PC-3 (cell line): ENCODE results near the gene RABAC1. TPM values are rescaled to one million over a fixed set of nuclear protein-coding genes. Genes with fewer than 3 reads are reported as not detected.

Experiments
- ATAC-seq: fragments of 200-7000 bp; cut with Tn5 transposase; 2 replicates; pipeline ENCODE4 v1.9.1; 2020; ENCODE audit warnings: mild to moderate bottlenecking, moderate library complexity
- BruUV-seq: library from RNA; stranded (reverse); fragments of 400-500 nt; replicated peaks from 2 replicates; lab custom pipeline; 2021; lab: Mats Ljungman, UMichigan
- CTCF ChIA-PET: fragments of 300-600 bp; sonication (Branson Sonifier 250); formaldehyde crosslinking; loops from one replicate; lab custom pipeline; 2022; ENCODE audit warnings: antibody characterized with exemption; lab: Charles Lee
- POLR2A ChIA-PET: fragments of 300-600 bp; sonication (Branson Sonifier 250); formaldehyde crosslinking; loops from one replicate; lab custom pipeline; 2022; ENCODE audit warnings: antibody characterized with exemption; ENCODE audit not compliant: unreplicated experiment; lab: Charles Lee
- DNase-seq: peaks from one replicate; pipeline ENCODE4 v3.0.0-alpha.2; 2015
- H2AFZ ChIP-seq: fragments of 300-600 bp; sonication (generic); 2 replicates; pipeline ENCODE4 v1.6.0; 2016; ENCODE audit warnings: antibody characterized with exemption, low read length
- H3F3A ChIP-seq: fragments of 300-600 bp; sonication (generic); one replicate; pipeline ENCODE4 v1.6.0; 2017; ENCODE audit warnings: antibody characterized with exemption, low read length, control low read depth, mild to moderate bottlenecking; ENCODE audit not compliant: unreplicated experiment
- H3K27ac ChIP-seq: fragments of 300-600 bp; sonication (generic); 2 replicates; pipeline ENCODE4 v1.5.1; 2016; ENCODE audit warnings: mild to moderate bottlenecking, low read length
- H3K27me3 ChIP-seq: fragments of 300-600 bp; sonication (generic); 2 replicates; pipeline ENCODE4 v1.6.1; 2016; ENCODE audit warnings: low read length, mixed read lengths
- H3K36me3 ChIP-seq: fragments of 300-600 bp; sonication (generic); 2 replicates; pipeline ENCODE4 v1.6.1; 2016; ENCODE audit warnings: low read depth, mixed run types, low read length, mixed read lengths
- H3K4me1 ChIP-seq: fragments of 300-600 bp; sonication (generic); 2 replicates; pipeline ENCODE4 v1.5.1; 2016; ENCODE audit warnings: low read length; ENCODE audit not compliant: insufficient read depth
- H3K4me2 ChIP-seq: fragments of 300-600 bp; sonication (generic); 2 replicates; pipeline ENCODE4 v1.6.0; 2016; ENCODE audit warnings: low read length
- H3K4me3 ChIP-seq: fragments of 300-600 bp; sonication (generic); 2 replicates; pipeline ENCODE4 v1.5.1; 2016; ENCODE audit warnings: mild to moderate bottlenecking, low read length, mixed read lengths
- H3K79me2 ChIP-seq: fragments of 300-600 bp; sonication (generic); 2 replicates; pipeline ENCODE4 v1.6.1; 2017; ENCODE audit warnings: low read length, mixed read lengths
- H3K9ac ChIP-seq: fragments of 300-600 bp; sonication (generic); 2 replicates; pipeline ENCODE4 v1.6.0; 2016; ENCODE audit warnings: mild to moderate bottlenecking, low read length
- H3K9me2 ChIP-seq: fragments of 300-600 bp; sonication (generic); replicated peaks from 2 replicates; pipeline ENCODE4 v1.6.1; 2016; ENCODE audit warnings: mixed run types, low read length, mixed read lengths
- H3K9me3 ChIP-seq: fragments of 300-600 bp; sonication (generic); 2 replicates; pipeline ENCODE4 v1.6.1; 2016; ENCODE audit warnings: low read length, mixed read lengths
- H4K20me1 ChIP-seq: fragments of 300-600 bp; sonication (generic); 2 replicates; pipeline ENCODE4 v1.6.1; 2016; ENCODE audit warnings: low read length, mixed read lengths
- CTCF ChIP-seq: fragments of 300-600 bp; sonication (generic); conservative IDR thresholded peaks from 2 replicates; pipeline ENCODE4 v1.5.1; 2017; ENCODE audit warnings: antibody characterized with exemption, low read depth, mild to moderate bottlenecking, low read length
- EZH2 ChIP-seq: fragments of 300-600 bp; sonication (generic); IDR thresholded peaks from one replicate; pipeline ENCODE4 v1.6.1; 2017; ENCODE audit warnings: antibody characterized with exemption, mild to moderate bottlenecking, low read length; ENCODE audit not compliant: unreplicated experiment
- EZH2phosphoT487 ChIP-seq: fragments of 300-600 bp; sonication (generic); IDR thresholded peaks from 2 replicates; pipeline ENCODE4 v1.6.1; 2018; ENCODE audit warnings: mild to moderate bottlenecking, antibody characterized with exemption, low read length, borderline replicate concordance
- intact Hi-C: fragments of 100-400 bp; cut with micrococcal nuclease; formaldehyde crosslinking; loops from 2 replicates; pipeline ENCODE4 v1.9.0; 2023
- total RNA-seq: library from RNA; depleted of rRNA; stranded (reverse); fragments of >200 nt; gene quantifications from 2 replicates; pipeline ENCODE4 v1.2.3, GENCODE V29; 2014

The RABAC1 gene
- total RNA-seq, 1 experiment from 2014 or later: 158 TPM

GRCh38 chr19:41999071-41999877 is 40.2 kb upstream of the RABAC1 start:
- peaks cover 42% of the 10 kb centered on the region for H3K27me3 ChIP-seq
- no peaks in the 10 kb centered on the region for H3K9me3 ChIP-seq
- ChIA-PET POLR2A (no interaction called here), CTCF (no interaction called here)
- no peak overlapping the region for H3K4me3 ChIP-seq
- H3K27ac ChIP-seq: no peak overlapping the region
- ATAC-seq (no peak), DNase-seq (no peak)
- no TSS peak for BruUV-seq
- H3K9ac ChIP-seq: no peak overlapping the region
- H3K36me3 ChIP-seq: no peaks in the 10 kb centered on the region
- no peaks in the 10 kb centered on the region for H3F3A ChIP-seq
- H3K9me2 ChIP-seq: no peaks in the 10 kb centered on the region
- TF ChIP-seq EZH2 (no peak), CTCF (no peak), EZH2phosphoT487 (no peak)
- no peaks in the 10 kb centered on the region for H4K20me1 ChIP-seq
- H3K4me1 ChIP-seq: no peaks in the 10 kb centered on the region
- H3K79me2 ChIP-seq: no peaks in the 10 kb centered on the region
- H2AFZ ChIP-seq: no peak overlapping the region
- H3K4me2 ChIP-seq: no peak overlapping the region
- intact Hi-C loops: no loop called here

- Histone ChIP-seq H3K79me2 (no peaks in the 10 kb centered on the region), H3K4me2 (no peak overlapping the region), H3F3A (no peaks in the 10 kb centered on the region), H3K27me3 (peaks cover 38% of the 10 kb centered on the region), H3K4me1 (no peaks in the 10 kb centered on the region), H3K4me3 (no peak overlapping the region), H3K9me2 (no peaks in the 10 kb centered on the region), H3K27ac (no peak overlapping the region), H3K9me3 (no peaks in the 10 kb centered on the region), H3K36me3 (no peaks in the 10 kb centered on the region), H3K9ac (no peak overlapping the region), H2AFZ (no peak overlapping the region), H4K20me1 (no peaks in the 10 kb centered on the region)
- ChIA-PET POLR2A (no interaction called here), CTCF (no interaction called here)
- DNase-seq (peak; percentile 38), ATAC-seq (no peak)
- no TSS peak for BruUV-seq
- TF ChIP-seq EZH2 (no peak), CTCF (peak; percentile 57), EZH2phosphoT487 (no peak)
- intact Hi-C loops: no loop called here
Observed at GRCh38 chr19:41998246-41999020, 39.3 kb upstream of the RABAC1 start.
